CMK (cell line): Measurements from ENCODE around the gene IQSEC3.

Experiments
- DNase-seq: peaks from one replicate; pipeline ENCODE4 v3.0.0-alpha.2; 2010; ENCODE audit warnings: low read depth

The IQSEC3 gene

GRCh38 chr12:138898-139534 is 72.4 kb downstream of the IQSEC3 start:
- DNase-seq = no peak

- DNase-seq = no peak
Observed at GRCh38 chr12:139585-139984, 73.0 kb downstream of the IQSEC3 start.

GRCh38 chr12:140162-140561 is 73.6 kb downstream of the IQSEC3 start:
- DNase-seq = no peak

- DNase-seq = no peak
Observed at GRCh38 chr12:143964-144649, 77.5 kb downstream of the IQSEC3 start.

GRCh38 chr12:144650-145284 is 78.2 kb downstream of the IQSEC3 start:
- no peak for DNase-seq

- DNase-seq = no peak
Observed at GRCh38 chr12:145369-145960, 78.9 kb downstream of the IQSEC3 start.

GRCh38 chr12:147242-147641 is 80.7 kb downstream of the IQSEC3 start:
- no peak for DNase-seq

GRCh38 chr12:148676-149416 is 82.3 kb downstream of the IQSEC3 start:
- no peak for DNase-seq

GRCh38 chr12:151579-151978 is 85.0 kb downstream of the IQSEC3 start:
- no peak for DNase-seq

GRCh38 chr12:152440-152839 is 85.9 kb downstream of the IQSEC3 start:
- DNase-seq = no peak

- DNase-seq = peak; percentile 49
Observed at GRCh38 chr12:153080-153746, 86.6 kb downstream of the IQSEC3 start.

- DNase-seq = no peak
Observed at GRCh38 chr12:154058-154457, 87.5 kb downstream of the IQSEC3 start.

- DNase-seq = no peak
Observed at GRCh38 chr12:155006-155405, 88.4 kb downstream of the IQSEC3 start.

GRCh38 chr12:155646-156045 is 89.1 kb downstream of the IQSEC3 start:
- no peak for DNase-seq

GRCh38 chr12:156945-157344 is 90.4 kb downstream of the IQSEC3 start:
- no peak for DNase-seq

GRCh38 chr12:157644-158043 is 91.1 kb downstream of the IQSEC3 start:
- no peak for DNase-seq

- no peak for DNase-seq
Observed at GRCh38 chr12:159156-159782, 92.7 kb downstream of the IQSEC3 start.

GRCh38 chr12:160858-161257 is 94.3 kb downstream of the IQSEC3 start:
- no peak for DNase-seq

- DNase-seq = no peak
Observed at GRCh38 chr12:161823-162222, 95.3 kb downstream of the IQSEC3 start.

- DNase-seq = no peak
Observed at GRCh38 chr12:162467-163307, 96.1 kb downstream of the IQSEC3 start.
